GM18870 (cell line): ENCODE results near the gene TRIML2.
"Not testable (repeated sequence)": the region's sequence is repeated elsewhere in the genome, so short reads cannot be mapped to it uniquely, and the experiment has no call there.

Experiments used
- ATAC-seq: cut with Tn5 transposase; IDR thresholded peaks from one replicate; pipeline ENCODE4 v1.9.1; 2021; ENCODE audit warnings: moderate library complexity; ENCODE audit not compliant: unreplicated experiment

The TRIML2 gene

DNA sequence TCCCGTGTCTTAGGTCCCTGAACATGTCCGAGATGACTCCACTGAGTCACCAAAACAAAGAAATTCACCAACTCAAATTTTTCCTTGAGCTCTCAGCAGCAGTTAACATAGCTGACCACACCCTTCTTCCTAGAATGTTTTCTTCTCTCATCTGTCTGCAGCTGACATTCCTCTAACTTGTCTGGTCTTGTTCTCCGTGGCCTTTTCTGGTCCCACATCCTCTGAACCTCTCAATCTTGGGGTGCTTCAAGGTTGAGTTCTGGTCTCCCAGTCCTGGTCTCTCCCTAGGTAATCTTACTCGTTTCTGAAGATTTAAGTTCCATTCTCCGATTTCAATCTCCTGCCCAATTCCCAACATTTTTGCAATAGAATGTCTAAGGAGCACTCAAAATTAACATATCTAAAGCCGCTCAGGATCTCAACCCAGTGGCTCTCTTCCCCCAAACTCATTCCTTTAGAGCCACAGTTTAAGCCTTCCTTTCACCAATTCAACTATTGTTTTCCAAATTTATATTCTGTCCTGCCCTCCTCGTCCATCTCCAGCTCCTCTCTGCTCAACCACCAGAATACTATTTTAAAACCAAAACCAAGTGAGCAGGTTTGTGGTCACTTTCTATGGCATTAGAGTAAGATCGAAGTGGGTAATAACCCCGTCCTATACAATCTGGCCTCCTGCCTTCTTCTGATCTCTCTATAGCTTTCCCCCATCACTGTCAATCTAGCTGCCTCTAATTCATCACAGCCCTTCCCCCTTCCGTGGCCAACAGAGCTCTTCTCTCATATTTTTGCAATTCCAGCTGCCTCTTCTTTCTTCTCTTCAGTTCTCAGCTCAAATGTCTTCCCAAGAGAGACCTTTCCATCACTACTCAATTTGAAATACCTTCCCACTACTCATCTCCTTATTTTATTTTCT is 1.2 kb downstream of the TRIML2 start:
- ATAC-seq: no peak

- no peak for ATAC-seq
Observed at GRCh38 chr4:188106454-188106853, 2.9 kb downstream of the TRIML2 start.

- no peak for ATAC-seq
Observed at GRCh38 chr4:188092824-188093223, 16.6 kb downstream of the TRIML2 start.

GRCh38 chr4:188086858-188087257 is 22.5 kb downstream of the TRIML2 start:
- ATAC-seq: no peak

DNA sequence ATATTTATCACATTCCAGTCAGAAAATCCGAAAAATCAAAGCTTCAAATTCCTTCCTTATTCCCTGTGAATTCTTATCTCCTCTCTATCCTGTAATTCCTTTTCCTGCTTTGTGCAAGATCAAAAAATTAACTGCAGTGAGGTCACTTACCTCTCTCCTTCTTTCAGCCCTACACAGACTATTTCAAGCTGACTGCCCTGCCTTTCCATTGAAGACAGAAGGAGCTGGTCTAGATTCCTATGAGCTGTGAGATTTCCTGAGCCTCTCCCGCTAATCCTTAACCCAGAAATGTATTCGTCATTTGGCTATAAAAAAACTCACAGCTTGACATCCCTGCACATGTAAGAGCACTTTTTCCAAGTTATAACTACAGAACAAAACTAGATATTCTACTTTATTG is 26.6 kb downstream of the TRIML2 start:
- ATAC-seq: no peak

- ATAC-seq: no peak
Observed at GRCh38 chr4:188078116-188078515, 31.3 kb downstream of the TRIML2 start.

- ATAC-seq: no peak
Observed at GRCh38 chr4:188076169-188076568, 33.2 kb downstream of the TRIML2 start.

- no peak for ATAC-seq
Observed at GRCh38 chr4:188061083-188061482, 48.3 kb downstream of the TRIML2 start.

DNA sequence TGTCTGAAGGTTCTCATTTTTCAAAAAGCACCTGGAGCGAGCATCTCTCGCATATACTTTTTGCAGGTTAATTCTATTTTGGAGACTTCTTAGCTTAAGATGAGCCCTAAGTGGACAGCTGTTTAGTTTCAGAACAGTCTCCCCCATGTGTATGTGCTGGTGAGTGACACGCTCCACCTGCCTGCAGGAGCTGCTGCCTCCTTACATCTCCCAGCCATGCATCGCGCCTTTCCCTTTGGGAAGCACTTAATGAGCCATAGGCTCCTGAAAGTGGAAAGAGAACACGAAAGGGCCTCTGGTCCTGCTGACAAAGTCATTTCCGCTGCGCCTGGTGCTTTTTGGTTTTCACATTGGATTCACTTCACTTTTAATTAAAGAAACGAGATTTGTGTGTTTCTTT is 56.1 kb downstream of the TRIML2 start:
- no peak for ATAC-seq

DNA sequence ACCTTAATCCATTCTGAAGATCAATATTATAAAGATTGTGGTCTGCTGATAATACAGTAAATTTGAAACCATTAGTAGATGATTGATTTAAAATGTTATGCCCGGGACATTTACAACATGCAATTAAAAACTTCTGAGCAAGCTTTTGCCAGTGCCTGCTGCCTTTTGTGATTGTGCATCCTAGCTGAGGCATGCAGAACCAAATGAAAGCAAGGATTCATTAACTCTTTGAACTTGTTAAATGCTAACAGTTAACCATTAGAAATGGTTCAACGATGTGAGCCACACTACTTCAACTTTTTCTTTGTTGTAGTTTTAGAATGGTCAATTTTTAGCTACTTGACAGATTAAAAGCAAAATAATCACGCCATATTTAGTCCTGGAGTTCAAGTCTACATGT is 62.7 kb downstream of the TRIML2 start:
- no peak for ATAC-seq

- ATAC-seq: not testable (repeated sequence)
Observed at GRCh38 chr4:188045461-188045860, 63.9 kb downstream of the TRIML2 start.

GRCh38 chr4:188043154-188043553 is 66.2 kb downstream of the TRIML2 start:
- ATAC-seq: no peak

GRCh38 chr4:188042191-188042590 is 67.2 kb downstream of the TRIML2 start:
- ATAC-seq: no peak

DNA sequence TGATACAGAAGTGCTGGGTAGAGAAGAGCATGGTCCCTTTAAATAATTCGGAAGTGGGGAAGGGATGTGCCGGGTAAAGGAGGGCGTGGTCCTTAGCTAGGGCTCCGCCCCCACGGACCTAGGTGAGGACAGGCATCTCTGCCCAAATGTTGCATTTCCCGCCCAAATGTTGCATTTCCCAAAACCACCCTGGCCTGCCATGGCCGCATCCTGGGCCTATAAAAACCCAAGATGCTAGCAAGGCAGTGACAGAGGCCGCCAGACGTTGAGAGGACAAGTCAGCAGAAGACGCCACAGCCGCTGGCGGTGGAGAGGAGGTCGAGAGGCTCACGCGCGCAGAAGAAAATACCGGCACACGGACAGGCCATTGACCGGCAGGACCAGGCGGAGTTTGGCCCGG is 67.7 kb downstream of the TRIML2 start:
- no peak for ATAC-seq
